HG03439 (cell line): Measurements from ENCODE around the gene STK11IP.

Experiments used
- ATAC-seq: cut with Tn5 transposase; IDR thresholded peaks from one replicate; pipeline ENCODE4 v1.9.1; 2021; ENCODE audit warnings: mild to moderate bottlenecking, moderate library complexity; ENCODE audit not compliant: unreplicated experiment

Gene STK11IP

DNA sequence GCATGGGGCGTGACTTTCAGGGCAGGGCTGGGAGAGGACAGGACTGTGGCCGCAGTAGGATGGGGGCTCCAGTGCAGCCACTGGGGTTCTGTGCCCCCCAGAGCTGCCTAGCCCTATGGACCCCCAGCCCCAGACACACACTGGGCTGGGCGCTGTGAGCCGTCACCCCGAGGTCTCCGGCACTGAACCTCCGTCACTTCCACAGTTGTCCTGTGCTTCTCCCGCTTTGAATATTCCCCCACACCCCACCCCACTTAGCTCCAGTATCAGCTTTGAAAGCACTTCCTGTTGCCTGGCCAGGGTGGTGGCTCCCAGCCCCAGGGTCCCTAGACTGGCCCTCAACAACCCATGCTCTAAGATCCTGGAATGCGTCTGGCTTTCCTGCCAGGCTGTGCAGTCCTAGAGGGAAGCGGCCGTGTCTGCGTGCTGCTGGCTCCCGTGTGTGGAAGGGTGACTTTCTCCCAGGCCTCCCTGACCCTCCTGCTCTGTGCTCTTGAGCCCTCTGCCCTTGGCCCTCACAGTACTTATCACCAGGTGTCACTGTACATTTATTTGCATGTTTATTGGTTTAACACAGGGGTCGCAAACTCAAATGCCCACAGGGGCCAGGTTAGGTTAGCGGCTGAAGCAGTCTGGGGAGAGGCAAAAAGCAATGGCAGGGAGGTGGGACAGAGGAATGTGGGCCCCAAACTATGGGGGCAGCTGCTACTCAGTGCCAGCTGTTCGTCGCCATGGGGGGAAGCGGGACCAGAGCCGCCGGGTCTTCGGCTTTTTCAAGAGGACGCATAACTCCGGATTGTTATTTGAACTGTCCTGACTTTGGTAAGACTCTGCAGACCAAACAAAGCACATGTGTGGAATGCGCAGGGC lies 36.2 kb upstream of the STK11IP start:
- no peak for ATAC-seq

DNA sequence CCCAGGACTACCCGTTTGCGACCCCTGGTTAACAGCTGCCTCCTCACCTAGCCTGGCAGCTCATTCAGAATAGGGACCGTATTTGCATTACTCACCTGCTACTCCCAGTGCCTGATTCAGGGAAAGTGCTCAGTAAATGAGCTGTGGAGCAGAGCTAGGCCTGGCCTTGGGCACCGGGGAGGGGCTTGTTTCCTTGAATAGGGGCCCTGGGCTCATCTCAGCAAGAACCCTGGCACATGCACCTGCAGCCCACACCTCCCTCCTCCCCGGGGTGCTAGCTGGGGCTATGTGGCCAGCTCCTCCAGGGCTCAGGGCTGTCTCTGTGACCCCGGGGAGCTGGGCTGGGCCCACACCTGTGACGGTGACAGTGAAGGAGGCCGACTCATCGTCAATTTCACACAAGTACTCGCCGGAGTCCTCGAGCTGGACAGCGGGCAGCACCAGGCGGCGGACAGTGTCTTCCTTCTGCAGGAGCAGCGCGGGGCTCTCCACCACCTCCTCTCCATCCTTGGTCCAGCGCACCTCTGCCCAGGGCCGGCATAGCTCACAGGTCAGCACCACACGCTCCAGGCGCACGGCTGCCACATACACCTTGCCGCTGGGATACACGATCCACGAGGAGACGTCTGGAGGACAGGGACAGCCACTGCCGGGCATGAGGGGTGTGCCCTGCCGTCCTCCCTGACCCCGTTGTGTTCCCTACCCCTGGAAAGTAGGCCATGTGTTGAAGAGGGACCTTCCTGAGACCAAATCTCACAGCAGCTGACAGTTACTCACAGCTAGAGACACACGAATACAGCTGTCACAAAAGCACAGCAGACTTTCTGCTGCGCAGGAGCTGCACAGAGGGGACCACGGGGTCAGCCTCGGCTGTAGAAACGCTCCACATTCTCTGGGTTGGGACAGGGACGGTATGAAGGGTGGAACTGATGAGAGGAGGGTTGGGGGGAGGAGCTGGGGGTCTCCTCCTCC lies 35.3 kb upstream of the STK11IP start:
- no peak for ATAC-seq

DNA sequence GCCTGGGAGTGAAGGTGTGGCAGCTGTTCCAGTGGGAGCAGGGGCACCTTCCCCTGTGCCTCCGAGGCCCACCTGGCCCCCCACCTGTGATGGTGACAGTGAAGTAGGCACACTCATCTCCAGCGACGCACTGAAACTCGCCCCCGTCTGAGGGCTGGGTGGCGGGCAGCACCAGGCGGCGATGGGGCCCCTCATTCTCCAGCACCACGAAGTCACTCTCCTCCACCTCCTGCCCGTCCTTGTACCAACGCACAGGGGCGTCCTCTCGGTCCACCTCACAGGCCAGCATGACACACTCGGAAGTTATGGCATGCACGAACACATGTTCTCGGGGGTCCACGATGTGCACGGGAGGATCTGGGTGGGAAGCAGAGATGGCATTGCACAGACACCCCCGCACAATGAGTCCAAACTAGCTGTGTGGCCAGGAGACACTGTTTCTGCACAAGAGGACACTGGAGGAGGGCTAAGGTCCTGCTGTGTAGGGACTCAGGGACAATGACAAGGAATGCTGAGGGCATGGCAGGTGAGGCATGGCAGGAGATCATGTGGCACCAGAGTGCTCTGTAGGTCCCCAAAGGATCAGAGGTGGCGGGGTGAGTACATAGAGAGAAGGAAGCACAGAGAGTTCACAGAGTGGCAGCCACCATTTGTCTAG lies 34.3 kb upstream of the STK11IP start:
- no peak for ATAC-seq

DNA sequence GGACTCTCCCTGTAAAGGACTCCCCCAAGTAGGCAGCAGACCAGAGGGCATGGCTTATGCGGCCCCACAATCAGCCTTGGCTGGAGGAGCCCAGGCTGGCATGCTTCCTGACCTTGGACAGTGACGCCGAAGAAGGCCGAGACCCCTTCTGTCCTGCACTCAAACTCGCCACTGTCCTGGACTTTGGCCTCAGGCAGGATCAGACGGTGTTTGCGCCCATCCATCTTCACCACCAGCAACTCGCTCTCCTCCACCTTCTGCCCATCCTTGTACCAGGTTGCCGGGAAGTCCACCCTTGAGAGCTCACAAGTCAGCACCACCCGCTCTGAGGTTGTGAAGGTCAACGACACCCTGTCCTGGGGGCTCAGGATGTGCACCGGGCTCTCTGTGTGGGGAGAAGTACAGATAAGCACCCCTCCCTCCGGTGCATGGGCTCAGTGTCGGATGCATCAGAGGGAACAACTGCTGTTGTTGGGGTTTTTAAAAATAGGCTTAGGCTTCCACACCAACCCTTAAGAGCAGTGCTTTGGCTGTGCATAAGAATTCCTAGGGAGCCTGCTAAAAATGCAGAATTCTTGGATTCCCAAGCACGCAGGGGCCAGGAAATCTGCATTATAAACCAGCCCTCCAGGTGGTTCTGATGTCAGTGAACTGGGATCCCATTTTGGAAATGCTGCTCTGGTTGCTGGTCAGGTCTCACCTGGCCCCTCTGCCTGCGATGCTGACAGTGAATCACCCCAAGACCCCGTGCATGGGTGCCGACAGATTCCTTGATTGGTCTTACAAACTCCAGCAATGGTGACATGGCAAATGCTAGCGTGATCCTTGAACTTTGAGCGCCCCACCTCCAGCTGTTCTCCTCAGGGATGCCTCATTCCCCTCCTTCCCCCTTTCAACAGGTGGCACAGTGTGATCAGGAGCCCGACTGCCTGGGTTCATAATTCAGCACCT lies 32.3 kb upstream of the STK11IP start:
- ATAC-seq = no peak

DNA sequence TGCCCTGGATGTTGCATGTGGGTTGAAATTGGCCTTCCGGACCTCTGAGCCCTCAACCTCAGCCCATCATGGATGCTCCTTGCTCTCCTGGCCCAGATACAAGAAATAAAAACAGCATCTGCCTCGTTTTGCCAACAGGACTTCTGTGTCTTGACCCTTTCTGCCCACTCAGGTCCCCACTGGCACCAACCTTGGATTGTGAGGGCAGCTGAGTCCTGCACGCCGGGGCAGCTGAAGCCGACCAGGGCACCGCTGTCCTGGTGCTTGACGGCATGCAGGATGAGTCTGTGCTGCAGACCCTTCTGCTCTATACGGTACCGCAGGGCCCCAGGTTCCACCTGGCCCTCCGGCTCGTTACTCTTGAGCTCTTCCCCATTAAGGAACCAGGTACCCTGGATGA lies 31.0 kb upstream of the STK11IP start:
- ATAC-seq = no peak

DNA sequence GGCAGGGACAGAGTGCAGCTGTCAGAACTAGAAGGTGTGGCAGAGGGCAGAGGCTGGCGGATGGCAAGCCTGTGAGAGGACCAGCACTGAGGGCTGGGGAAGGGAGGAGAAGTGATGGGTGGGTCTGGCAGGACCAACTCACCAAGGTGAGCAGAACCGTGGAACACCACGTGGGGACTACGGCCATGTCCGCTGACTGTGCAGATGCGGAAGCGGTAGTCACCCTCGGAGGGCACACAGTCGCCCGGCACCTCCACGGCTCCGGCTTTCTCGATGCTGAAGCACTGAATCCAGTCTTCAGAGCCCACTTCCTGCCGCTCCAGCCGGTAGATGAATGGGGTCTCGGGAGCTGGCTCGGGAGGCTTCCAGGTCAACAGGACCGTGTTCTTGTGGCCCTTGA lies 30.5 kb upstream of the STK11IP start:
- ATAC-seq = no peak

DNA sequence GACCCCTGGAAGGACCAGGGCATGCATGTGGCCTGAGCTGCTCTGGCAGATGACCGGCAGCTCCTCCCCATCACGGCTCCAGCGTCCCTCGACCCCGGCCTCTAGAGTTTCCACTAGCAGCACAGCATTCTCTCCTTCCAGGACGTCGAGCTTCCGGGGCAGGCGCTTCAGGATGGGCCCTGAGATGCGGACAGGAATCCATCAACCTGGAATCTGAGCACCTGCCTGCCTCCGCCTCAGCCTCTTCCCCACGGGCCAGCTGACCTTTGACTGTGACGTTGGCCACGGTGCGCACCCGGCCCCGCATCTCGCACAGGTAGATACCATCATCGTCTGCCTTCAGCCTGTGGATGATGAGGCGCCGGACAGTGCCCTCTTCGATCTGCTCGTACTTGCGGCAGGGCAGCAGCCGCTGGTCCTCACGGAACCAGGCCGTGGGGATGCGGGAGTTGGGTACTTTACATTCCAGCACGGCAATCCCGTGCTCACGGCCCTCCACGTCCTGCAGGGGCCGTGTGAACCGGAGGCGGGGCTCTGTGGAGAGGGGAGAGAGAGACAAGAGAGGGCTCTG lies 29.8 kb upstream of the STK11IP start:
- no peak for ATAC-seq

DNA sequence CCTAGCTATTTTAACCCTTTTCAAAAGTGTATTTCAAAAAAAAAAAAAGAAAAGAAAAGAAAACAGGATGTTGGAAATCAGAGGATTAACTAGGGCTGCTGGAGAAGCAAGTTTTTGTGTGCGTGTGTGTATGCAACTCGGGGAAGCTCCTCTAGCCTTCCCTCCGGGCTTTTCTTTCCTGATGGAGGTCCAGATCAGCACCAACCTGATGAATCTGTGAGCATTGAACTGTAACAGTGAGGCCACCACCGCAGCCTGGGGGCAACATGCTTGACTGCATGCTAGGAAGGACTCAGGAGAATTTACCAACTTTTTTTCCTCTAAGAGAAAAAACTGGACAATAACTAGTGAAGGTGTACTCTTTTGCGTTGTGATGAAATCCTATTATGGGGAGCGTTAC lies 28.6 kb upstream of the STK11IP start:
- no peak for ATAC-seq

DNA sequence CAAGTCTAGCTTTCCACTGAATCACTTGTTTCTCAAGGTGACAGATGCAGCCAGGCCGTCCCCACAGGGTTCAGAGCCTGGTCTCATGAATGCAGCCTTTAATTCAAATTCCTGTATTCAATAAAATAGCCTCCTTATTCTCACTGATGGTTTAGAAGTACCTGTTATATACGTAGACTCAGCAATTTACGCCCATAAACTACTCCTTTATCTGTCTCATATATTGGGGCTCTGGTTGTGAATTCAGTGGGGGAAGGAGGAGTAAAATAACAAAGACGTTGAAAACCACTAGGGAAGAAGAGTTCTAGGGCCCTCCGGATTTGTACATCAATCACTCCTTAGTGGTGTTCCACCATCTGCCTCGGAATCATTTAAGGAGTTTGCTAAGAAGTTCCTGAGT lies 28.0 kb upstream of the STK11IP start:
- no peak for ATAC-seq

DNA sequence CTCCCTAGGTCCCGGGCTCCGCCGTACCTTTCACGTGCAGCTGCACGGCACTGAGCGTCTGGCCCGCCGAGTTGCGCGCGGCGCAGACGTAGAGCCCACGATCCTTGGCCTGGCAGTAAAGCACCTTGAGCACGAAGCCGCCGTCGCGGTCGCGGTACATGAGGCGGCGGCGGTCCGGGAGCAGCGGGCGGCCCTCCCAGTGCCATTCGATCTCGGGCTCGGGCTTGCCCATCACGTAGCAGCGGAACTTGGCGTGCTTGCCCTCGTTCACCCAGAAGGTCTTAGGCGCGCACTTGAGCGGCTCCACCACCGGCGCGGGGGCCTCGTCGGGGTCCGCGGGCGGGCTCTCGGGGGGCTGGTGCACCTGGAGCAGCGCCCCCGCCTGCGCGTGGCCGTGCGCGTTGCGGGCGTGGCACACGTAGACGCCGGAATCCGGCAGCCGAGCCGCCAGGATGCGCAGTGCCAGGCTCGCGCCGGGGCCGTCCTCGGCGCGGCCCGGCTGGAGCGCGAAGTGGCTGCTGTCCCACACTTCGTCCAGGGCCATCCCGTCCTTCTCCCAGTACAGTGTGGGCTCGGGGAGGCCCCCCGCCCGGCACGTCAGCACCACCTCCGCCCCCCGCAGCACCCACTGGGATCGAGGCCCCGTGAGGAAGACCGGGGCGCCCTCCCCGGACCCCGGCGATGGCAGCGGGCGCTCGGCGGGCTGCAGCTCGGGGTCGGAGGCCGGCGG lies 27.3 kb upstream of the STK11IP start:
- ATAC-seq = no peak

DNA sequence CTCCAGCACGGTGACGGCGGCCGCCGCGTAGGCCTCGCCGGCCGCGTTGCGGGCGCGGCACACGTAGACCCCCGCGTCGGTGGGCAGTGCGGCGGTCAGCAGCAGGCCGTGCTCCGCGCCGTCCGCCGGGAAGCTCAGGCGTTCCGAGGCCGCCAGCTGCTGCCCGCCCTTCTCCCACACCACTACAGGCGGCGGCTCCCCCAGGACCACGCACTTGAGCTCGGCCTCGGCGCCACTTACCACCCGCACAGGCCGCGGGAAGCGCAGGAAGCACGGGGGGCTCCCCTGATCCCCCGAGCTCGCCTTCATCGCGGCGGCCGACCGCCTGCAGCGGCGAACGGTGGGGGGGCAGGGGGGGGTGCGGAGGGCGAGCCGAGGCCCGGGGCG lies 26.7 kb upstream of the STK11IP start:
- no peak for ATAC-seq

DNA sequence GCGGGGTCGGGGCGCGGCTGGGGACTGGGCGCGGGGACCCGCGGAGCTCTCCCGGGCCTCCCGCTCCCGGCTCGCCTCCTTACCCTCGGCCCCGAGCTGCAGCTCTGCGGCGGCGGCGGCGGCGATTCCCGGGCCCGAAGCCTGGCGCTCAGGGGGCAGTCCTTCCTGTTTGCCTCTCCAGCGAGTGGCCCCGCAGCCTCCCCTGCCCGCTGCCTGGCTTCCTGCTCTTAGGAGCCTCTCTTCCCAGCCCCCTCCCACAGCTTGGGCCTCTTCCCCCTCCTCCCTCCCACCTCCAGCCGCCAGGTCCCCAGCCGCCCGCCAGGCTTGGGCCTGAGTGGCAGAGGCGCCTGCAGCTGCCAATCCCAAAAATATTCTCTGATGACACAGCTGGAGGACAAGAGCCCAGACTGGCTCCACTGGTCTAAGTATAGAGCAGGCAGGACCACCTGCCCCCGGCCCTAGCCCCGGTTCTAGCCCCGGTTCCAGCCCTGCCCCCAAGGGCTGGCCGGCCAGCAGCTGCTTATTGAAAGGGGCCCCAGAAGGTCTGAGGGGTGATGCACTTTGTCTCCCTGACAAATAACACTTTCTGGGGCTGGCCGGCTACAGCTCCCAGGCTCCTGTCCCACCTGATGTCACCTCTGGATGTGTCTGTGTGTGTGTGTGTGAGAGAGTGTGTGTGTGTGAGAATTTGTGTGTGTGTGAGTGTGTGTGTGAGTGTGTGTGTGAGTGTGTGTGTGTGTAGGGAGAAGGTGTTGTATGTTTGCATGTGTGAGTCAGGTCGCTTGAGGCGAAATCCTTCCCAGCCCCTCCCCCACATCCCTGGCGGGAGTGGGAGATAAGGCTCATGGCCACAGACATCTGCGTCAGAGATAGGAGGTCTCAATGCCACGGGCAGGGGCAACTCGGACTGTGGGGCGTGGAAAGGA lies 26.1 kb upstream of the STK11IP start, which contains the start of gene OBSL1:
Gene OBSL1, minus strand, starts transcription at position 229 of the 926 bp plus-strand sequence. CDS start 307 bp downstream, outside the sequence.
- ATAC-seq = no peak

DNA sequence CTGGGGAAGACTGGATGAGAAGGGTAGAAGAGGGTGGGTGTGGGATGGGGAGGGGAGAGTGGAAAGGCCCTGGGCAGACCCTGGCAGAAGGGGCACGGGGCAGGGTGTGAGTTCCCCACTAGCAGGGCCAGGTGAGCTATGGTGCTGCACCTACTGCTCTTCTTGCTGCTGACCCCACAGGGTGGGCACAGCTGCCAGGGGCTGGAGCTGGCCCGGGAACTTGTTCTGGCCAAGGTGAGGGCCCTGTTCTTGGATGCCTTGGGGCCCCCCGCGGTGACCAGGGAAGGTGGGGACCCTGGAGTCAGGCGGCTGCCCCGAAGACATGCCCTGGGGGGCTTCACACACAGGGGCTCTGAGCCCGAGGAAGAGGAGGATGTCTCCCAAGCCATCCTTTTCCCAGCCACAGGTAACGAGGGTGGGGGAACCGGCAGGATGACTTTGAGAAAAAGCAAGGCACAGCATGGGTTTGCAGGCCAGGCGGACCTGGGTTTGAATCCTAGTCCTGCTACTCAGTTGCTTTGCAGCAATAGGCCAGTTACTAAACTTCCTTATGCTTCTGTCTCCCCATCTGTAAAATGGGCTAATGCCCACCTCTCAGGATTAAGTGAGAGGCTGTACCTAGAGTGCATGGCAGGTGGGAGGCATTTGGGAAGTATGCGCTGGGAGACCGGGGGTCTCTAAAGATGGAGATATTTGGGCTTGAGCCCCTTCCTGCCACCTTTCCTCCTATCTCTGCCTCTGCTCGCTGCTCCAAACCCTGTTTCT lies 25.2 kb upstream of the STK11IP start, which contains the start of gene INHA:
Gene INHA, plus strand, starts transcription at position 74 of the 765 bp plus-strand sequence. Its CDS starts 65 bp downstream, at position 139.
- ATAC-seq = no peak

DNA sequence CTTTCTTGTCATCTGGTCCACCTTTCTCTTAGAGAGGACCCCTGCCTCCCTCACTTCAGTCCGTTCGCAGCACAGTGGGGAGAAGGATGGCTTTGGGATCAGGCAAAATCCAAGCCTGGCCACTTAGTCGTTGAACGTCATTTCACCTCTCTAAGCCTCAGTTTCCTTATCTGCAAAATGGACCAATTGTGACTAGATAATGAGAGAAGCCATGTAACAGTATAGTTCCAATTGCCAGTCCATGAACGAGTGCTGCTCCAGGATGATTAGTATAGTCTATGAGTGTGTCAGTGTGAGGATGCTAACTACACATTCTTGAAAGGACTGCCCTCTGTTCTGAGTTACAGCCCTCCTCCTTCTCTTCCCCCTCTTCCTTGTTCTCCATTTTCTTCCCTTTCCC lies 24.5 kb upstream of the STK11IP start:
- ATAC-seq = no peak

DNA sequence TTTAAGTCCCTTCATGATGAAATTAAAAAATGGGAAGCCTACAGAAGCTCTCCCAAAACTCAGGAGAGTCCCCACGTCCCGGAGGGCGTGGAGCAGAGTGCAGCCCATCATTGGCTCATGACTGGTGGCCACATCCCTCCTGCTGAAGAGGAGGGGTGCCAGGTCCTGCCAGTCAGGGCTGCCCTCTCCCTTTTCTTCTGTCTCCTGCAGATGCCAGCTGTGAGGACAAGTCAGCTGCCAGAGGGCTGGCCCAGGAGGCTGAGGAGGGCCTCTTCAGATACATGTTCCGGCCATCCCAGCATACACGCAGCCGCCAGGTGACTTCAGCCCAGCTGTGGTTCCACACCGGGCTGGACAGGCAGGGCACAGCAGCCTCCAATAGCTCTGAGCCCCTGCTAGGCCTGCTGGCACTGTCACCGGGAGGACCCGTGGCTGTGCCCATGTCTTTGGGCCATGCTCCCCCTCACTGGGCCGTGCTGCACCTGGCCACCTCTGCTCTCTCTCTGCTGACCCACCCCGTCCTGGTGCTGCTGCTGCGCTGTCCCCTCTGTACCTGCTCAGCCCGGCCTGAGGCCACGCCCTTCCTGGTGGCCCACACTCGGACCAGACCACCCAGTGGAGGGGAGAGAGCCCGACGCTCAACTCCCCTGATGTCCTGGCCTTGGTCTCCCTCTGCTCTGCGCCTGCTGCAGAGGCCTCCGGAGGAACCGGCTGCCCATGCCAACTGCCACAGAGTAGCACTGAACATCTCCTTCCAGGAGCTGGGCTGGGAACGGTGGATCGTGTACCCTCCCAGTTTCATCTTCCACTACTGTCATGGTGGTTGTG lies 23.0 kb upstream of the STK11IP start:
- no peak for ATAC-seq
